Pancreas (tissue), 10 donors: ENCODE results near the gene SORL1. TPM values are rescaled to one million over a fixed set of nuclear protein-coding genes. Genes with fewer than 3 reads are reported as not detected.

Experiments used
- ATAC-seq, 4 donors: fragments of 200-7000 bp; cut with Tn5 transposase; one replicate each; pipeline versions ENCODE4 v1.8.0 to v1.9.1; 2020; ENCODE audit warnings: mild to moderate bottlenecking in 4 of 4, moderate library complexity in 4 of 4
- DNase-seq, 6 donors: peaks; one replicate each; pipeline ENCODE4 v3.0.0-alpha.2; 2020
- FAIRE-seq: peaks from 2 replicates; lab custom pipeline; 2012; peaks lifted over from hg19 to GRCh38; lab: Jason Lieb, UNC
- H3K27ac ChIP-seq, 4 donors: fragments of 200-600 bp; sonication (generic); 1 replicate in 3 of 4; 2 replicates in 1 of 4; pipeline versions ENCODE4 v1.5.0 to v1.8.0; 2020
- H3K27me3 ChIP-seq, 4 donors: fragments of 200-600 bp; one replicate each; pipeline ENCODE4 v1.8.0; 2021
- H3K36me3 ChIP-seq, 3 donors: fragments of 200-600 bp; sonication (generic) in 1 of 3; one replicate each; pipeline versions ENCODE4 v1.5.0 to v1.8.0; 2020 to 2021
- H3K4me1 ChIP-seq, 3 donors: fragments of 200-600 bp; one replicate each; pipeline ENCODE4 v1.8.0; 2021
- H3K4me3 ChIP-seq, 4 donors: fragments of 200-600 bp; sonication (generic) in 2 of 4; one replicate each; pipeline versions ENCODE4 v1.5.0 to v1.8.0; 2020 to 2021
- H3K9me3 ChIP-seq, 4 donors: fragments of 200-600 bp; one replicate each; pipeline ENCODE4 v1.8.0; 2021
- CTCF ChIP-seq, 4 donors: fragments of 200-600 bp; sonication (generic) in 3 of 4; IDR thresholded peaks; one replicate each; pipeline versions ENCODE4 v1.5.0 to v1.8.0; 2021; ENCODE audit warnings: antibody characterized with exemption in 4 of 4
- WGBS, 2 donors: extraction: QIAGEN DNeasy Blood & Tissue Kit; methylation state at CpG; one replicate each; pipeline ENCODE4 v1.1.7; 2013; 5-methylcytosine and 5-hydroxymethylcytosine counted together
- intact Hi-C, 3 donors: fragments of 100-400 bp; cut with DNase I; formaldehyde crosslinking; loops; one replicate each; pipeline versions ENCODE4 v1.11.1 to v1.14.2; 2022
- polyA plus RNA-seq, 2 donors: library from polyadenylated mRNA; stranded (reverse); fragments of 200-250 nt; gene quantifications; one replicate each; pipeline ENCODE4 v1.2.3, GENCODE V29; 2013
- total RNA-seq, 6 donors: library from RNA; stranded (reverse); fragmentation: NEBNext Ultra II Directional in 4 of 6; extraction: Animal tissue kit (Norgen Biotek cat#: 25700) in 4 of 6; gene quantifications; one replicate each; pipeline versions ENCODE4 v1.2.1 to v1.2.4, GENCODE V29; 2021 to 2023
- donor health status: healthy with polysubstance abuse.
- donor health status: DM: no; HTN: no; CAD: no; lungs with moderate emphysema.
- donor health status: DM: no; HTN: no; CAD: no.
- donor health status: control.
- donor health status: control.
- donor health status: Bipolar disorder and iron deficiency.
- donor health status: DM: yes; HTN: yes; CAD: no.
- donor health status: DM: no; HTN: no; CAD: no.
- donor health status: DM: no; HTN: no; CAD: no.
- donor health status: DM: yes; HTN: yes; CAD: no.

SORL1 gene
- total and polyA plus RNA-seq, 8 donors, result 2.7 to 47.5 (median 15.5) TPM

- no peak for TF ChIP-seq CTCF (IDR thresholded peaks at IDR 0.05)
These were observed 191.5 kb downstream of the SORL1 start for GRCh38 chr11:121643479-121644186.

GRCh38 chr11:121644187-121644512 is 192.0 kb downstream of the SORL1 start:
- DNase-seq (no peak), FAIRE-seq (no peak), ATAC-seq (no peak)
- Histone ChIP-seq H3K4me3 (no peak overlapping the region), H3K4me1 (no peaks in the 10 kb centered on the region), H3K27ac (no peak overlapping the region), H3K27me3 (no peaks in the 10 kb centered on the region), H3K9me3 (no peaks in the 10 kb centered on the region), H3K36me3 (no peaks in the 10 kb centered on the region)
- WGBS, 2 donors, result 37 to 48% methylated on average over 4 of the region's 4 CpGs
- intact Hi-C loops, result no loop called here
- TF ChIP-seq CTCF (IDR thresholded peaks at IDR 0.05), result no peak

More at GRCh38 chr11:121643479-121644186, 191.5 kb downstream of the SORL1 start:
- Histone ChIP-seq H3K4me3 (no peak overlapping the region), H3K9me3 (no peaks in the 10 kb centered on the region), H3K27ac (no peak overlapping the region), H3K4me1 (no peaks in the 10 kb centered on the region), H3K27me3 (no peaks in the 10 kb centered on the region), H3K36me3 (no peaks in the 10 kb centered on the region)
- 52 to 56% methylated on average over 9 of the region's 9 CpGs for WGBS, 2 donors
- intact Hi-C loops, result no loop called here
- no peak for DNase-seq
- ATAC-seq, result no peak
- FAIRE-seq, result no peak

- no peaks in the 10 kb centered on the region for H3K36me3 ChIP-seq
- no peak for TF ChIP-seq CTCF (IDR thresholded peaks at IDR 0.05)
- no peak for FAIRE-seq
- 64 to 66% methylated on average over 2 of the region's 2 CpGs for WGBS, 2 donors
- H3K27me3 ChIP-seq, result no peaks in the 10 kb centered on the region
- H3K4me3 ChIP-seq, result no peak overlapping the region
- intact Hi-C loops, result no loop called here
- no peak for ATAC-seq
- no peak overlapping the region for H3K27ac ChIP-seq
- H3K4me1 ChIP-seq, result no peaks in the 10 kb centered on the region
- H3K9me3 ChIP-seq, result no peaks in the 10 kb centered on the region
- no peak for DNase-seq
These were observed 192.9 kb downstream of the SORL1 start for GRCh38 chr11:121645001-121645400.

- Histone ChIP-seq H3K9me3 (no peaks in the 10 kb centered on the region), H3K27ac (no peak overlapping the region), H3K4me3 (no peak overlapping the region), H3K27me3 (no peaks in the 10 kb centered on the region), H3K4me1 (no peaks in the 10 kb centered on the region), H3K36me3 (no peaks in the 10 kb centered on the region)
- ATAC-seq, result no peak
- FAIRE-seq, result no peak
- 84 to 92% methylated on average over 1 of the region's 1 CpG for WGBS, 2 donors
- intact Hi-C loops, result no loop called here
- DNase-seq, result no peak
- TF ChIP-seq CTCF (IDR thresholded peaks at IDR 0.05), result no peak
These were observed 193.5 kb downstream of the SORL1 start for GRCh38 chr11:121645596-121645995.

GRCh38 chr11:121648306-121648705 is 196.2 kb downstream of the SORL1 start:
- WGBS, 2 donors, result 81 to 92% methylated on average over 4 of the region's 4 CpGs
- Histone ChIP-seq H3K9me3 (no peaks in the 10 kb centered on the region), H3K4me1 (no peaks in the 10 kb centered on the region), H3K27me3 (no peaks in the 10 kb centered on the region), H3K27ac (no peak overlapping the region), H3K4me3 (no peak overlapping the region), H3K36me3 (no peaks in the 10 kb centered on the region)
- intact Hi-C loops, result no loop called here
- DNase-seq (no peak), FAIRE-seq (no peak), ATAC-seq (no peak)
- no peak for TF ChIP-seq CTCF (IDR thresholded peaks at IDR 0.05)
